MM.1S (cell line): ENCODE results near the gene IDH2.

Source experiments
- EZH2 ChIP-seq: fragments of 300-600 bp; sonication (generic); optimal IDR thresholded peaks from 2 replicates; pipeline ENCODE3; 2017; ENCODE audit warnings: low read depth, mild to moderate bottlenecking, antibody characterized with exemption, low read length, mixed read lengths
- EZH2phosphoT487 ChIP-seq: fragments of 300-600 bp; sonication (generic); IDR thresholded peaks from 2 replicates; pipeline ENCODE4 v1.6.1; 2018; ENCODE audit warnings: antibody characterized with exemption, low read length
- TF ChIP-seq, protein P1 (sequence below): fragments of 300-600 bp; sonication (generic); IDR thresholded peaks from 2 replicates; pipeline ENCODE4 v1.5.1; 2016; ENCODE audit warnings: antibody characterized with exemption, low read length, mixed read lengths

DNA sequence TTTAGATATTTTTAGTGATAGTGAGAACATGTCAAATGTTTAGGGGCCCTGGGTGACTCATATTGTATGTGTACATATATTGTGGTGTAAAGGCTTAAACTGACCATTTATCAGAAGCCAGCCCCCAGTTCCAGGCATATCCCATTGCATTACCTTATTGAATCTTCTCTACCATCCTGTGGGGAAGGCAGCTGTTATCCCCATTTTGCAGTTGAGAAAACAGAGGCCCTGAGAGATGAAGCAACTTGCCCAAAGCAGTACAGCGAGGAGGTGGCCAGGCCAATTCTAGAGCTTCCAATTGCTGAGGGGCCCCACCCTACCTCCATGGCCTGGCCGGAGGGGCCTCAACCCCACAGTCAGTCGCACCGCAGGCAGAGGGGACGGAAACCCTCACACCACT is 53.2 kb downstream of the IDH2 start:
- TF ChIP-seq EZH2, result no peak
- TF ChIP-seq, protein P1, sequence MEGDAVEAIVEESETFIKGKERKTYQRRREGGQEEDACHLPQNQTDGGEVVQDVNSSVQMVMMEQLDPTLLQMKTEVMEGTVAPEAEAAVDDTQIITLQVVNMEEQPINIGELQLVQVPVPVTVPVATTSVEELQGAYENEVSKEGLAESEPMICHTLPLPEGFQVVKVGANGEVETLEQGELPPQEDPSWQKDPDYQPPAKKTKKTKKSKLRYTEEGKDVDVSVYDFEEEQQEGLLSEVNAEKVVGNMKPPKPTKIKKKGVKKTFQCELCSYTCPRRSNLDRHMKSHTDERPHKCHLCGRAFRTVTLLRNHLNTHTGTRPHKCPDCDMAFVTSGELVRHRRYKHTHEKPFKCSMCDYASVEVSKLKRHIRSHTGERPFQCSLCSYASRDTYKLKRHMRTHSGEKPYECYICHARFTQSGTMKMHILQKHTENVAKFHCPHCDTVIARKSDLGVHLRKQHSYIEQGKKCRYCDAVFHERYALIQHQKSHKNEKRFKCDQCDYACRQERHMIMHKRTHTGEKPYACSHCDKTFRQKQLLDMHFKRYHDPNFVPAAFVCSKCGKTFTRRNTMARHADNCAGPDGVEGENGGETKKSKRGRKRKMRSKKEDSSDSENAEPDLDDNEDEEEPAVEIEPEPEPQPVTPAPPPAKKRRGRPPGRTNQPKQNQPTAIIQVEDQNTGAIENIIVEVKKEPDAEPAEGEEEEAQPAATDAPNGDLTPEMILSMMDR, result no peak
- no peak for TF ChIP-seq EZH2phosphoT487
